CD4-positive, alpha-beta T cell treated with Interleukin-10 for 1 hour (primary cell): Measurements from ENCODE around the gene NMB.
"Not testable (repeated sequence)": the region's sequence is repeated elsewhere in the genome, so short reads cannot be mapped to it uniquely, and the experiment has no call there.

Experiments used
- DNase-seq: peaks from one replicate; pipeline ENCODE4 v3.0.0-alpha.2; 2020

The NMB gene

GRCh38 chr15:84654689-84655453 lies 3.1 kb downstream of the NMB start:
- DNase-seq, result peak; percentile 82

DNA sequence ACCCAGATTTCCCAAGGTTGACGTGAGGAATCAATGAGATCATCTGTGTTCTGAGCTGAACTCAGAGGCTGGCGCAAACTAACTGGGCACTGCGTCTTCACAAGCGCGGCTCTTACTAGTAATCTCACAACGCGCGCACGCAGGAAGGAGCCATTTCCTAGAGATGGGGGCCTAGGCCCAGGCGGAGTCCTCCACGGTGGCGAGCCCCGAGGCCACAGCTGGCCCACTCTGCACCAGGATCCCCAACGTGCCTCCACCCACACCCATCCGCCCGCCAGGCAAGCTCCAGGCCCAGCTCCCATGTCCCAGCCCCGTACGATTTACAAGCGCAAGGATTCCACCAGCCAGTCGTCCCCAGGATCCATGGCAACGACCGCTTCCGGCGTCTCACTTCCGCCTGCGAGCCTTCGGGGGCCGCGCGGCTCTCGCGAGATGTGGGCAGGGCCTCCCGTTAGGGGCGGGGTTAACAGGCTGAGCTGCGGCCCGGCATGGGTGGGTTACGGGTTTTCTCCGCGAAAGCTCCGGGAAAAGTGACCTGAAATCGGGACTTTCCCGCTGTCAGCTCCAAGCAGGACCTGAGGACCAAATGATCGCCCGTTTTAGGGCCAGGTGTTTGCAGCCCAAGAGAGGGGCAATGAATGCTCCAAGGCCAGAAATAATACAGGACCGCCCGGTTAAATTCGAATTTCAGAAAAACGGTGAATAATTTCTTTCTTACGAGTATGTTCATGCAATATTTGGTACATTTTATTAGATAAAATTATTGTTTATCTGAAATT lies 3.9 kb downstream of the NMB start, which contains the start of gene WDR73:
Gene WDR73, minus strand, starts transcription at position 374 of the 779 bp plus-strand sequence. Its CDS starts 9 bp downstream, at position 365.
- DNase-seq, result peak; percentile 96

DNA sequence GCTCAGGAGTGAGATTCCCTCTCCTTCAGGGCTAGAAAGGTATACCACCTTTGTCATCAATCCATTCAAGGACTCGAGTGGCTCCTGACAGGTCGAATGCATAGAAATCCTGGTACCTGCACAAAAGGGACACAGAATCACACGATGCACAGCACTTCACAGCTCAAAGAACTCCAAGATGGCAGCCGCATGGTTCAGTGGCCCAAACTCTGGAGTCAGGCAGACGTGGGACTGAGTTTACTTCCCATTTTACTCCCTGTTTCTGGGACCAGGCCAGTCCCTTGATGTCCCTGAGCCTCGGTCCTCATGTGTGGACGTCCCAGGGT lies 4.5 kb downstream of the NMB start:
- DNase-seq, result no peak

DNA sequence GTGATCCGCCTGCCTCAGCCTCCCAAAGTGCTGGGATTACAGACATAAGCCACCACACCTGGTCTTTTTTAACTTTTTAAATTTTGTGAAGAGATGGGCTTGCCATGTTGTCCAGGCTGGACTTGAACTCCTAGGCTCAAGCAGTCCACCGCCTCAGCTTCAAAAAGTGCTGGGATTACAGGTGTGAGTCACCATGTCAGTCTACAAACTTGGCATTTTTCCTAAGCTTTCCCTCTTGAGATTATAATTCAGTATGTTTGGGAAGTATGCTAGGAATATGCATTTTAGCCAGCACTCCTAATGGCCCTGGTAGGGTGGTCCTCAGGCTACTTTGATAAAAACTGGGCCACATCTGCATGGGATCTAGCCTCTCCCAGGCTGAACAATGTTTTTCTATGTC lies 8.3 kb downstream of the NMB start:
- DNase-seq, result no peak

DNA sequence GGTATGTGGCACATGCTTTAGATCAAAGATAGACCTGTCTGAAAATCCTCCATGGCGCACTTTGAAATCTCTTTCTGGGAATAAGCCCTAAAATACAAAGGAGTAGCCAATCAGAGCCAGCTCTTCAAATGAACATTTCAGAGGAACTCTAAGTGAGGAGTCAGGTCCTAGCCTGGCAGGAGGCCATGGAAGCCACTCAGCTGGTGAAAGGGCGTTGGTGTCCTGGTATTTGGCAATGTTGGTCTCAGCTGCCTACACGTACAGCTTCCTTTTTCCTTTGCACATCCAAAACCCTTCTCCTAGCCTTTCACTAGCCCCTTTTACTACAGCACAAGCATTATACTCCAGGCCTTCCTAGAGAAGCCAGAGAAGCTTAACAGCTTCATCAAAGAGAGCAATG lies 9.5 kb downstream of the NMB start:
- DNase-seq, result no peak

DNA sequence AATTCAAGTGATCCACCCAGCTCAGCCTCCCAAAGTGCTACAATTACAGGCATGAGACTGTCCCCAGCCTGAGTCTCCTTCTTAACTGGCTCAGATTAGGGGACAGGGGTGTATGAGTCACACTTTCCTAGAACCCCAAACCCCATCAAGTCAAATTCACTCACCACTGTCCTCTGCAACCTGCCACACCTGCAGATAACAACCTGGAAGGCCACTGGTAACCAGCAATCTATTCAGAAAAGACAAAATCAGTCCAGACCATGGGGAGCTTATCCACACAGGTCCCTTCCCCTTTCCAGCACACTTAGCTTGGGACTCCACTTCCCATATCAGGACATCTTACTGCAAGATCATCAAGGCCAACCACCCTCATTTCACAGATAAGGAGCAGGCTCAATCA lies 10.3 kb downstream of the NMB start:
- DNase-seq, result no peak

DNA sequence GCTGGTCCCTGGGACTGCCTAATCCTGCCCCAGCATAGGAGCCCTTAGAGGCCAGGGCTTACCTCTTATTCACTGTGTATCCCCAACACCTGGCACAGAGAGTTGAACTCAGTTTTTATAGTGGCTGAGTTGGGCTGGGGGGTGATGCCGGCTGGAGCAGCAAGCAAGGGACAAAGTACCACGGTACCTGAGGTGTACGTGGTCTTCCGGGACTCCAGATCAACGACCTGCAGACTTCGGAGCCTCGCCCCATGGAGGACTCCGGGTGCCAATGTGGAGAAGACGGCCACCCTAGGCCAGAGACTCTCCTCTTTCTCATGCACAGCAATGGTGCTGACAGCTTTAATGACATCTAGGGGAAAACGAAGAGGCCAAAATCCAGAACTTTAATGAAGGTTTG lies 12.0 kb downstream of the NMB start:
- DNase-seq, result no peak

DNA sequence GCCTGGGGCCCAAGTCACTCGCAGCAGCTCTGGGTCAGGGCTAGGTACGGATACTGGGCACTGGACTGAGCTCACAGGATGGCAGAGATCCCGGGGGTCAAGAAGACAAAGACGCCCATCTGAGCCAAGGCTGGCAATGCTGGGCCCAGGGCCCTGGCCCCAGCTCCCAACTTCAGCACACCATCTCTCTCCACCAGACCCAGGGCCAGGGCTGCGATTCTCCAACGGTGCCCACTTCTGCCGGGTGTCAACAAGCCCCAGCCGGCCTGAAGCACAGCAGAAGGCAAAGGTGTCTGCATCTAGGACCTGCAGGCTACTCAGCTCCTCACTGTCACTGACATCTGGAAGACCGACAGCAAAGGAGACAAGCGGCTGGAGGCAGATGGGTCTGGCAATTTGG lies 12.5 kb downstream of the NMB start:
- DNase-seq, result no peak

DNA sequence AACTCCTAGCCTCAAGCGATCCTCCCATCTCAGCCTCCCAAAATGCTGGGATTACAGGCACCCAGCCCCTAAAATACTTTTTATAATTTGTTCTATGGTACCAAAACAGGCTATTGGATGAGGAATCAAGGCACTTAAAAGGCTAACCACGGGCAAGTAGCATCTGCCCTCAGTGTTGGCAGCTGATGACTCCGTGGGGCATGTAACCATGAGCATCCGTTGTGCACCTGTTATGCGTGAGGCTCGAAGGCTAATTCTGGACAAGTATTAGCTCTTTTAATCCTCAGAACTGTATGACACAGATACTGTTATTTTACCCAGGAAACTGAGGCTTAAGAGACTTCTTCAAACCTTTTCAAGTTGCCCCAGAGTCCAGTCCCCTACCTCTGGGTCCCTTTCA lies 14.2 kb downstream of the NMB start:
- DNase-seq, result no peak

- not testable (repeated sequence) for DNase-seq
Observed at GRCh38 chr15:84642640-84643039, 15.4 kb downstream of the NMB start.

GRCh38 chr15:84641871-84642270 lies 16.1 kb downstream of the NMB start:
- not testable (repeated sequence) for DNase-seq

- DNase-seq, result no peak
Observed at GRCh38 chr15:84638103-84638502, 19.9 kb downstream of the NMB start.

- no peak for DNase-seq
Observed at GRCh38 chr15:84634228-84634837, 23.7 kb downstream of the NMB start.

GRCh38 chr15:84633311-84634227 lies 24.4 kb downstream of the NMB start:
- DNase-seq, result peak; percentile 65

- peak; percentile 14 for DNase-seq
Observed at GRCh38 chr15:84631706-84632272, 26.2 kb downstream of the NMB start.

DNA sequence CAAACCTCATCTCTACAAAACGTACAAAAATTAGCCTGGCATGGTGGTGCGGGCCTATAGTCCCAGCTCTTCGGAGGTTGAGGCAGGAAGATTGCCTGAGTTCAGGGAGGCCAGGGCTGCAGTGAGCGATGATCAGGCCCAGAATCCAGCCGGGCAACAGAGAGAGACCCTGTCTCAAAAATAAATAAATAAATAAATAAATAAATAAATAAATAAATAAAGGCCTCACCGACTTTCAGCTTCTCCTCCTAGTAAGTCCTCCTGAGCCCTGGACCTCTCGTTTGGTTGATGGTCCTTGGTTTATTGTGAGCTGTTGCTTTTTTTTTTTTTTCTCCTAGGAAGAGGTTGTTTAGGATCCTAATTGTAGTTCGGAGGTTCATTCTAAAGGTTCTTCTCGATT lies 29.0 kb downstream of the NMB start:
- no peak for DNase-seq

DNA sequence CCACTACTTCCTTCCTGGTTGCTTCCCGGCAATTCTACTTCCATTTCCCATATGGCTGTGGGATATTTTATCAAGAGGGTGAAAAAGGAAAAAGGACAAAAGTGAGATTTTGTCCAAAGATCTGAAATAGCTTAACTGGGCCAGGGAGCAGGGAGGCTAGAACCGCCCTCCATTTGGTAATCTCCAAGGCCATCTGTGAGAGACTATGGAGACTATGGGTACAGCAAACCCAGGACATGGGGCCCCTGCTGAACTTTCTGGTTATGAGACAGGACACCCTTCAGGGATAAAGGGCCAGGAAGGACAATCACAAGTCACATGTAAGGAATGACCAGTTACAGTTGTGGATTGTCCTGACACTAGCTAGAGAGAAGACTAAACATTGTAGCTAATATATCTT lies 32.9 kb downstream of the NMB start:
- no peak for DNase-seq

- no peak for DNase-seq
Observed at GRCh38 chr15:84624359-84624758, 33.6 kb downstream of the NMB start.

DNA sequence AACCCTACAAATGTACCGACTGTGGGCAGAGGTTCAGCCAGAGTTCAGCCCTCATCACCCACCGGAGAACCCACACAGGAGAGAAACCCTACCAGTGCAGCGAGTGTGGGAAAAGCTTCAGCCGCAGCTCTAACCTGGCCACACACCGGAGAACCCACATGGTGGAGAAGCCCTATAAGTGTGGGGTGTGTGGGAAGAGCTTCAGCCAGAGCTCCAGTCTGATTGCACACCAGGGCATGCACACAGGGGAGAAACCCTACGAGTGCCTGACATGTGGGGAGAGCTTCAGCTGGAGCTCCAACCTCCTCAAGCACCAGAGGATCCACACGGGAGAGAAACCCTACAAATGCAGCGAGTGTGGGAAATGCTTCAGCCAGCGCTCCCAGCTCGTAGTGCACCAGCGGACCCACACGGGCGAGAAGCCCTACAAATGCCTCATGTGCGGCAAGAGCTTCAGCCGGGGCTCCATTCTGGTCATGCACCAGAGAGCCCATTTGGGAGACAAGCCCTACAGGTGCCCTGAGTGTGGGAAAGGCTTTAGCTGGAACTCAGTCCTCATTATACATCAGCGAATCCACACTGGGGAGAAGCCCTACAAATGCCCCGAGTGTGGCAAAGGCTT lies 36.5 kb downstream of the NMB start:
- DNase-seq, result no peak

GRCh38 chr15:84620626-84621025 lies 37.4 kb downstream of the NMB start:
- no peak for DNase-seq

- DNase-seq, result no peak
Observed at GRCh38 chr15:84616235-84616634, 41.8 kb downstream of the NMB start.

DNA sequence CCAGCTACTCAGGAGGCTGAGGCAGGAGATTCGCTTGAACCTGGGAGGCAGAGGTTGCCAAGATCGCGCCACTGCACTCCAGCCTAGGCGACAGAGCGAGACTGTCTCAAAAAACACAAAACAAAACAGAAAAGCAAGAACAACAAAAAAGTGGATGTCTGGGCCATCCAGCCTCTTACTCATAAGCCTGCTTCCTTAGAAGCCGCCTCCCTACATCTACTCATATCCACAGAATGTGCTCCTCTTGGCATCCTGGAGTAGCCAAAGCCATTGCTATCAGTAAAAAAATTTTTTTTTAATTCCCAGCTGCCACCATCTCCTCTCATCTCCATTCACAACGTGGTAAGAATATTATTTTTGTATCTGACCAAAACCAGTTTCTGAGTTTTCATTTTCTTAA lies 46.4 kb downstream of the NMB start:
- DNase-seq, result no peak
